Endothelial cell of umbilical vein (primary cell): ENCODE measurements around the gene PAX2.

Experiments used
- CTCF ChIP-seq, 2 donors: IDR thresholded peaks; 1 replicate in 1 of 2; 2 replicates in 1 of 2; pipeline ENCODE4 v1.5.1; 2011; ENCODE audit warnings: low read length in 2 of 2, mild to moderate bottlenecking in 2 of 2, moderate library complexity in 2 of 2, control low read depth in 1 of 2, inconsistent platforms in 1 of 2, low read depth in 1 of 2; ENCODE audit not compliant: insufficient read depth in 1 of 2; ENCODE audit errors: extremely low read depth in 1 of 2
- EZH2 ChIP-seq: IDR thresholded peaks from 2 replicates; pipeline ENCODE4 v1.6.1; 2012; ENCODE audit warnings: borderline replicate concordance, low read depth, mild to moderate bottlenecking, moderate library complexity, low read length, inconsistent platforms; ENCODE audit not compliant: severe bottlenecking
- FOS ChIP-seq: IDR thresholded peaks from 2 replicates; pipeline ENCODE4 v1.6.1; 2011; ENCODE audit warnings: mild to moderate bottlenecking, low read length, moderate library complexity, borderline replicate concordance; ENCODE audit not compliant: insufficient read depth
- GATA2 ChIP-seq: IDR thresholded peaks from 2 replicates; pipeline ENCODE4 v1.7.0; 2011; ENCODE audit warnings: low read depth, mild to moderate bottlenecking, moderate library complexity, mixed read lengths, low read length; ENCODE audit not compliant: insufficient read length, insufficient read depth
- JUN ChIP-seq: IDR thresholded peaks from 2 replicates; pipeline ENCODE4 v1.6.1; 2011; ENCODE audit warnings: borderline replicate concordance, low read depth; ENCODE audit not compliant: insufficient read length, insufficient read depth
- MAX ChIP-seq: IDR thresholded peaks from 2 replicates; pipeline ENCODE4 v1.6.1; 2011; ENCODE audit not compliant: insufficient read depth, insufficient read length
- MYC ChIP-seq: IDR thresholded peaks from one replicate; pipeline ENCODE4 v1.6.1; 2011; ENCODE audit warnings: mild to moderate bottlenecking, low read depth, low read length
- POLR2A ChIP-seq: IDR thresholded peaks from 2 replicates; pipeline ENCODE4 v1.6.1; 2012; ENCODE audit warnings: low read depth, mild to moderate bottlenecking, control low read depth, low read length
- POLR2AphosphoS5 ChIP-seq: IDR thresholded peaks from 2 replicates; pipeline ENCODE4 v1.6.1; 2012; ENCODE audit warnings: low read depth, mild to moderate bottlenecking, control low read depth, low read length, moderate library complexity; ENCODE audit not compliant: insufficient read depth

GRCh38 chr10:100731407-100732240 lies 13.8 kb upstream of the PAX2 start:
- TF ChIP-seq POLR2A (no peak), CTCF (IDR thresholded peaks at IDR 0.05; ENCODE audit: extremely low read depth in 1 of 2, insufficient read depth in 1 of 2, low read depth in 1 of 2, low read length in 2 of 2) (no peak), POLR2AphosphoS5 (no peak), EZH2 (peak; percentile 82), JUN (no peak), MYC (no peak), GATA2 (no peak), MAX (no peak), FOS (no peak)
